B cell (primary cell): ENCODE measurements around the gene AANAT.

Source experiments
- EZH2 ChIP-seq: IDR thresholded peaks from 2 replicates; pipeline ENCODE4 v1.6.1; 2012; ENCODE audit warnings: borderline replicate concordance, low read depth, mild to moderate bottlenecking, moderate library complexity, low read length; ENCODE audit not compliant: insufficient read depth, poor library complexity, severe bottlenecking
- TF ChIP-seq, protein P1 (sequence below): fragments of 200-600 bp; IDR thresholded peaks from one replicate; pipeline ENCODE4 v1.8.0; 2022; ENCODE audit warnings: antibody characterized with exemption, mild to moderate bottlenecking

DNA sequence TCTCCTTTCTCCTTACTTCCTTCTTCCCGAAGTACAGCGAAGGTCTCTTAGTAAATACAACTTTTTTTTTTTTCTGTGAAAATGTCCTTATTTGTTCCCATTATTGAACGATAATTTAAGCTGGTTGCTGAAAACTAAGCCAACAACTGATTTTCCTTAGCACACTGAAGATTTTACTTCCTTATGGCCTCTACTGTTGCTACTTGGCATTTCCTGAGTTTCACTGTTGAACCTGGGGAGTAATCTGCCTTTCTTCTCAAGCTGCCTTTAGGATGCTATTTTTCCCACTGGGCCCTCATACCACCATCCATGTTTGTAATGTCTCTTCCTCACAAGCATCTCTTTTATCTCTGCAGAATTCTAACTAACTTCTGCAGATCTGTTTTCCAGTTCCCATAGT is 40.5 kb upstream of the AANAT start:
- TF ChIP-seq, protein P1, sequence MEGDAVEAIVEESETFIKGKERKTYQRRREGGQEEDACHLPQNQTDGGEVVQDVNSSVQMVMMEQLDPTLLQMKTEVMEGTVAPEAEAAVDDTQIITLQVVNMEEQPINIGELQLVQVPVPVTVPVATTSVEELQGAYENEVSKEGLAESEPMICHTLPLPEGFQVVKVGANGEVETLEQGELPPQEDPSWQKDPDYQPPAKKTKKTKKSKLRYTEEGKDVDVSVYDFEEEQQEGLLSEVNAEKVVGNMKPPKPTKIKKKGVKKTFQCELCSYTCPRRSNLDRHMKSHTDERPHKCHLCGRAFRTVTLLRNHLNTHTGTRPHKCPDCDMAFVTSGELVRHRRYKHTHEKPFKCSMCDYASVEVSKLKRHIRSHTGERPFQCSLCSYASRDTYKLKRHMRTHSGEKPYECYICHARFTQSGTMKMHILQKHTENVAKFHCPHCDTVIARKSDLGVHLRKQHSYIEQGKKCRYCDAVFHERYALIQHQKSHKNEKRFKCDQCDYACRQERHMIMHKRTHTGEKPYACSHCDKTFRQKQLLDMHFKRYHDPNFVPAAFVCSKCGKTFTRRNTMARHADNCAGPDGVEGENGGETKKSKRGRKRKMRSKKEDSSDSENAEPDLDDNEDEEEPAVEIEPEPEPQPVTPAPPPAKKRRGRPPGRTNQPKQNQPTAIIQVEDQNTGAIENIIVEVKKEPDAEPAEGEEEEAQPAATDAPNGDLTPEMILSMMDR = no peak
- TF ChIP-seq EZH2 = no peak
